ENCODE measurements around the gene COL12A1.

GRCh38 chr6:75049308-75049707 is 156.5 kb downstream of the COL12A1 start:
- TF ChIP-seq CTCF (IDR thresholded peaks at IDR 0.05; ENCODE audit: poor library complexity, severe bottlenecking) (no peak), EZH2 (IDR thresholded peaks at IDR 0.05; ENCODE audit: borderline replicate concordance, insufficient read depth, low read length, poor library complexity, severe bottlenecking) (no peak), POLR2AphosphoS5 (IDR thresholded peaks at IDR 0.05) (no peak)
